GM23338 (cell line): ENCODE data around the gene ADAT3. TPM values are rescaled to one million over a fixed set of nuclear protein-coding genes. Genes with fewer than 3 reads are reported as not detected.

Source experiments
- CTCF ChIP-seq, 2 experiments: fragments of 200-600 bp in 1 of 2; sonication (generic) in 1 of 2; conservative IDR thresholded peaks; 2 replicates each; pipeline versions ENCODE4 v1.5.1 to v1.6.1; 2016 to 2017; ENCODE audit warnings: antibody characterized with exemption in 2 of 2, low read depth in 2 of 2, mild to moderate bottlenecking in 2 of 2, moderate library complexity in 1 of 2
- EZH2 ChIP-seq: fragments of 200-600 bp; sonication (generic); IDR thresholded peaks from one replicate; pipeline ENCODE4 v1.8.0; 2017; ENCODE audit warnings: antibody characterized with exemption, mild to moderate bottlenecking, low read depth; ENCODE audit not compliant: unreplicated experiment
- EZH2phosphoT487 ChIP-seq: fragments of 200-600 bp; sonication (generic); IDR thresholded peaks from one replicate; pipeline ENCODE4 v1.8.1; 2018; ENCODE audit warnings: antibody characterized with exemption; ENCODE audit not compliant: unreplicated experiment
- NANOG ChIP-seq: IDR thresholded peaks from 2 replicates; pipeline ENCODE4 v1.6.1; 2016; ENCODE audit warnings: antibody characterized with exemption, borderline replicate concordance
- POLR2AphosphoS5 ChIP-seq: IDR thresholded peaks from 2 replicates; pipeline ENCODE4 v1.6.1; 2016; ENCODE audit warnings: antibody characterized with exemption, low read depth
- REST ChIP-seq: IDR thresholded peaks from one replicate; pipeline ENCODE4 v1.6.1; 2018; ENCODE audit warnings: antibody characterized with exemption; ENCODE audit not compliant: unreplicated experiment
- polyA plus RNA-seq: library from polyadenylated mRNA; unstranded; fragments of >200 nt; fragmentation: Nextera tagmentation; extraction: Ambion mirVana; gene quantifications from 2 replicates; pipeline ENCODE4 v1.2.1, GENCODE V29; 2016
- total RNA-seq: library from RNA; depleted of rRNA; stranded (reverse); fragments of >200 nt; shearing (Covaris generic); gene quantifications from 2 replicates; pipeline ENCODE4 v1.2.3, GENCODE V29; 2014; rRNA removed

Gene ADAT3
- total and polyA plus RNA-seq, 2 experiments from 2014 or later, result 7.9 to 12.4 TPM

- TF ChIP-seq REST (no peak), POLR2AphosphoS5 (no peak), CTCF (conservative IDR thresholded peaks at IDR 0.05; ENCODE audit: low read depth in 2 of 2) (no peak), NANOG (no peak), EZH2phosphoT487 (no peak), EZH2 (no peak)
These were observed 57.5 kb downstream of the ADAT3 start (continued) for GRCh38 chr19:1962674-1963073.

Other genes starting within 250 kb of the ADAT3 start
- gene ONECUT3, start 151.9 kb upstream of the ADAT3 start, total RNA-seq, result not detected in 2 replicates
- not detected in 2 replicates for gene ONECUT3, start 151.9 kb upstream of the ADAT3 start, polyA plus RNA-seq
- 2.8 and 6.0 TPM in 2 replicates for gene ATP8B3, start 93.1 kb upstream of the ADAT3 start, total RNA-seq
- gene ATP8B3, start 93.1 kb upstream of the ADAT3 start, polyA plus RNA-seq, result 1.7 and 2.1 TPM in 2 replicates
- 28.4 and 90.1 TPM in 2 replicates for gene REXO1, start 56.9 kb upstream of the ADAT3 start, total RNA-seq
- gene REXO1, start 56.9 kb upstream of the ADAT3 start, polyA plus RNA-seq, result 20.2 and 23.5 TPM in 2 replicates
- gene KLF16, start 41.8 kb upstream of the ADAT3 start, total RNA-seq, result 20.2 and 22.0 TPM in 2 replicates
- gene KLF16, start 41.8 kb upstream of the ADAT3 start, polyA plus RNA-seq, result 8.9 and 12.3 TPM in 2 replicates
- 68.8 and 99.9 TPM in 2 replicates for gene ABHD17A, start 19.9 kb upstream of the ADAT3 start, total RNA-seq
- gene ABHD17A, start 19.9 kb upstream of the ADAT3 start, polyA plus RNA-seq, result 34.2 and 37.1 TPM in 2 replicates
- 87.0 and 106 TPM in 2 replicates for gene SCAMP4, start within 50 bp of the ADAT3 start, total RNA-seq
- gene SCAMP4, start within 50 bp of the ADAT3 start, polyA plus RNA-seq, result 35.5 and 39.4 TPM in 2 replicates
- gene CSNK1G2, start 35.8 kb downstream of the ADAT3 start, total RNA-seq, result 113 and 147 TPM in 2 replicates
- gene CSNK1G2, start 35.8 kb downstream of the ADAT3 start, polyA plus RNA-seq, result 39.6 and 55.9 TPM in 2 replicates
- 106 and 130 TPM in 2 replicates for gene BTBD2, start 110.3 kb downstream of the ADAT3 start, total RNA-seq
- 23.8 and 27.2 TPM in 2 replicates for gene BTBD2, start 110.3 kb downstream of the ADAT3 start, polyA plus RNA-seq
- 123 and 159 TPM in 2 replicates for gene MKNK2, start 145.8 kb downstream of the ADAT3 start, total RNA-seq
- 71.0 and 106 TPM in 2 replicates for gene MKNK2, start 145.8 kb downstream of the ADAT3 start, polyA plus RNA-seq
- 5.9 and 9.4 TPM in 2 replicates for gene MOB3A, start 190.9 kb downstream of the ADAT3 start, total RNA-seq
- 2.9 TPM in 2 replicates for gene MOB3A, start 190.9 kb downstream of the ADAT3 start, polyA plus RNA-seq
- gene IZUMO4, start 191.5 kb downstream of the ADAT3 start, total RNA-seq, result 2.2 and 2.6 TPM in 2 replicates
- 0.57 and 0.82 TPM in 2 replicates for gene IZUMO4, start 191.5 kb downstream of the ADAT3 start, polyA plus RNA-seq
- gene AP3D1, start 246.2 kb downstream of the ADAT3 start, total RNA-seq, result 205 and 236 TPM in 2 replicates
- 101 and 117 TPM in 2 replicates for gene AP3D1, start 246.2 kb downstream of the ADAT3 start, polyA plus RNA-seq